GM12892 (cell line): ENCODE data around the gene ALPL.

Experiments
- POLR2A ChIP-seq: IDR thresholded peaks from 2 replicates; pipeline ENCODE4 v1.6.1; 2011; ENCODE audit warnings: low read depth, low read length, control low read depth
- POLR2AphosphoS5 ChIP-seq: IDR thresholded peaks from 2 replicates; pipeline ENCODE4 v1.6.1; 2011; ENCODE audit warnings: low read depth, low read length, control low read depth

GRCh38 chr1:21586222-21586621 lies 77.0 kb downstream of the ALPL start:
- TF ChIP-seq POLR2A (no peak), POLR2AphosphoS5 (no peak)
